ENCODE results near the gene NT5DC3.
"Not testable (repeated sequence)": the region's sequence is repeated elsewhere in the genome, so short reads cannot be mapped to it uniquely, and the experiment has no call there.

The NT5DC3 gene

DNA sequence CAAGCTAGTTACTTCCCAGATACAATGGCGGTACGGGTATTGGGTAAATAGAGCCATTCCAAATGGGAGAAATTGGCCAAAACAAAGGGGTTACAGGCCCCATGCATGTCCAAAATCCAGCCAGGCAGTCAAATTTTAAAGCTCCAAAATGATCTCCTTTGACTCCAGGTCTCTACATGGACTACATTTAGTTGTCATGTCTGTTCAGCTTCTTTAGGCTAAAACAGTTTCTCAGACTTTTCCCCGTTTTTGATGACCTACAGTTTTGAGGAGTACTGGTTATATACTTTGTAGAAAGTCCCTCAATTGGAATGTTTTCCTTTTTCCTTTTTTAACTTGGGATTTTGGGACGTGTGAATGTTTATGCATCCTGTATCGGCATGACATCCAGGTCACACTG lies 4.7 kb downstream of the NT5DC3 start:
- DNase-seq: no peak
- in situ Hi-C loops (cut with HindIII; ENCODE audit: low pct_ligation_motif_present, low pct_unique_long_range_greater_than_20kb, low sequenced_read_pairs): no loop called here

DNA sequence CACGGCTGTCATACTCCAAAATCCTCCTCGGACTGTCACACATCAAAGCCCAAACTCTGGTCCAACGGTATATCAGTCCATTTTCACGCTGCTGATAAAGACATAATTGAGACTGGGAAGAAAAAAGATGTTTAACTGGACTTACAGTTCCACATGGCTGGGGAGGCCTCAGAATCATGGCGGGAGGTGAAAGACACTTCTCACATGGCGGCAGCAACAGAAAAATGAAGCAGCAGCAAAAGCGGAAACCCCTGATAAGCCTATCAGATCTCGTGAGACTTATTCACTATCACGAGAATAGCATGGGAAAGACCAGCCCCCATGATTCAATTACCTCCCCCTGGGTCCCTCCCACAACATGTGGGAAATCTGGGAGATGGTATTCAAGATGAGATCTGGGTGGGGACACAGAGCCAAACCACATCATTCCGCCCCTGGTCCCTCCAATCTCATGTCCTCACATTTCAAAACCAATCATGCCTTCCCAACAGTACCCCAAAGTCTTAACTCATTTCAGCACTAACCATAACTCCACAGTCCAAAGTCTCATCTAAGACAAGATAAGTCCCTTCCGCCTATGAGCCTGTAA lies 5.2 kb downstream of the NT5DC3 start:
- in situ Hi-C loops (cut with HindIII; ENCODE audit: low pct_ligation_motif_present, low pct_unique_long_range_greater_than_20kb, low sequenced_read_pairs); DNase-seq: not testable (repeated sequence)

DNA sequence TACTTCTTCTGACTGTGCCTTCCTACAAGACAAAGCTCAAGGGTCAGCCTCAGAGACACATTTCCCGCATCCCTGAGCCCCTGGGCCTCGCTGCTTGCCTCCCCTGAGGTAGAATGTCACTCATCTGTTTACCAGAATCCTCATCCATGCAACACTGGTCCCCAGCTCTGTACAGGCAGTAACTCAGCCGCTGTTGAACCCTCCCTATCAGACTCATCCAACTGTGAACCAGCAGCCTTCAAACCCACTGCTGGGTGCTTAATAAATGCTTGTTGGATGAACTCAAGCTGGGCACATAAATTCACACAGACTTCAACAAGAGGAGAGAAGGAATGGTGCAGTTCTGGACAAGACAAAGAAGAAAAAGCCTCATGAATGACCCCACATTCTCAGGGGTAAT lies 6.1 kb downstream of the NT5DC3 start:
- in situ Hi-C loops (cut with HindIII; ENCODE audit: low pct_ligation_motif_present, low pct_unique_long_range_greater_than_20kb, low sequenced_read_pairs): no loop called here

DNA sequence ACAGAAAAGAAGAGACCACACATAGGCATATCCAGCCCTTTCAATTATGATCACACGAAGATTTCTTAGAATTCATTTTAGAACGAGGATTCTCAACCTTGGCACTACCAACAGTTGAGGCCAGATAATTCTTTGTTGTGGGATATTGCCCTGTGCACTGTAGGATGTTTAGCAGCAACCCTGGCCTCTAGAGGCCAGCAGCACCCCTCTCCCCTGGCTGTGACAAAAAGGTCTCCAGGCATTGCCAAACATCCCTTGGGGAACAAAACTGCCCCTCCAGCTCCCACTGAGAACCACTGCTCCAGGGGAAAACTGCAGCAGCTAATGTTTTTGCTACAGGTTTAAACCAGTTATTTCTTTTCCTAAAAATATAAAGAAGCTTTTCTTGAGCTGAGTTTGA lies 7.1 kb downstream of the NT5DC3 start:
- DNase-seq: no peak
- in situ Hi-C loops (cut with HindIII; ENCODE audit: low pct_ligation_motif_present, low pct_unique_long_range_greater_than_20kb, low sequenced_read_pairs): no loop called here

More for the DNA sequence above, 6.1 kb downstream of the NT5DC3 start:
- DNase-seq: no peak

DNA sequence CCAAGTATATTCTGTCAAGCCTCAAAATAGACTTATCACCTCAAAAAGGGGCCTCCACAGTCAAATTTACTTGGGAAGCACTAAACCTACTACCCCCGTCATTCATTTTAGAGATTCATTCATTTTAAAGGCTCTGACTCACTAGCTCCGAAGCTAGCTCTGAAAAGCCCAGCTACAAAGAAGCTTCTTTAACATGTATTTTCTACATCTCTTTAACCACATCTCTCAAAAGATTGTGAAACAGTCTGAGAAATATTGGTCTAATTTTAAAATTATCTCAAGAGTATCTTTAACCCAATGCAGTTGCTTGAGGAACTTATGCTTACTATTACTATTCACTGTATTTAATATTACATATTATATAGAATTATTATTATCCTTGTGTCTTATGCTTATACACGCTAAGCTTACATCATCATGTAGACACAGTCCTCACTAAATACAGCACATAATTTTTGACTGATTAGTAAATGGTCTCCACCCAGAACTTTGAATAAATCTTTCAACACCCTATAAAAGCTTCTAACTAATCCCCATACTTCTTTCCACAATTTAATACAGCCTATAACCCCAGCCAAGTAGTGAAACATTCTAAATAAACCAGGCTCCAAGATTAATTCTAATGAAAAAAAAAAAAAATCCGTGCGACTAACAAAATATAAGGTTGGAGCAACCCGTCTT lies 7.8 kb downstream of the NT5DC3 start:
- no peak for DNase-seq

DNA sequence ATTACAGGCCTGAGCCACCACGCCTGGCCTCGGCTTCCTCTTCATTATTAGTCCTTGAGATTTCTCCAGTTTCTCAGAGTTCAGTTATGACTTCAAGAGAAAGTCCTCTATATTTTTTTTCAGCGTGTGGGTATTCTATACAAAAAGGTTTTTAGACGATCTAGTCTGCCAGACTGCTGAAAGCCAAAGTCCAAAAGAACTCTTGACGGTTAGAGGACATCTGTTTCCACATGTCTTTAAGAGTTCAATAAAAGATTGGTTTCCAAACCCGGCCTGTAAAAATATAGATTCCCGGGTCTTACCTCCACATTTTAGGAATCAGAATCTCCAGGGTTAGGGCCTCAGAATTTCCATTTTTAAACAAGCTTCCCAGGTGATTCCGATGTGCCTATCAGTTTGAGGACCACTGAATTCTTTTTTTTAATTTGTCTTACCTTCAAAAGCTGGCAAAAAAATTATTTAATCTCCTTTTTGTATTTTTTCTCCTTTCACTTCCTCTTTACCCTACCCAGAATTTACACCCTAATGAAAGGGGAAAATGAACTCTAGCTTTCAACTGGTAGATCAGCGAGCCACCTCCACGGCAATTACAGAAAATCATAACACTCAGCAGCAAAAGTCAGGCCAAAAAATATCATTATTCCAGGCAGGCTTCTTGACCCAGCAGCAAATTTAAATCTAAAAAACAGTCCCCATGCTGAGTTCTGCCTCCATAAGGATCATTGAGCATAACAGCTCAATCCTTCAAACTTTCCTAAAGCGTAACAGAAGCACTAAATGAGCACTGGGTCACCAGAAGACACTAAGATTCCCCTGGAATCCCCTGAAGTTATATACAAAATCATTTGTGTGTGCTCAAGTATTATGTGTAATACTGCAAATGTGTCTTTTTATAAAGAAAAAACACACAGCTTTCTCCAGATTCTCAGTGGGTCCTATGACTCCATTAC lies 8.7 kb downstream of the NT5DC3 start:
- no peak for DNase-seq
- in situ Hi-C loops (cut with HindIII; ENCODE audit: low pct_ligation_motif_present, low pct_unique_long_range_greater_than_20kb, low sequenced_read_pairs): no loop called here

More for the DNA sequence above, 7.8 kb downstream of the NT5DC3 start:
- in situ Hi-C loops (cut with HindIII; ENCODE audit: low pct_ligation_motif_present, low pct_unique_long_range_greater_than_20kb, low sequenced_read_pairs): no loop called here

- no peak for DNase-seq
- in situ Hi-C loops (cut with HindIII; ENCODE audit: low pct_ligation_motif_present, low pct_unique_long_range_greater_than_20kb, low sequenced_read_pairs): no loop called here
Observed at GRCh38 chr12:103830730-103831320, 10.2 kb downstream of the NT5DC3 start.

DNA sequence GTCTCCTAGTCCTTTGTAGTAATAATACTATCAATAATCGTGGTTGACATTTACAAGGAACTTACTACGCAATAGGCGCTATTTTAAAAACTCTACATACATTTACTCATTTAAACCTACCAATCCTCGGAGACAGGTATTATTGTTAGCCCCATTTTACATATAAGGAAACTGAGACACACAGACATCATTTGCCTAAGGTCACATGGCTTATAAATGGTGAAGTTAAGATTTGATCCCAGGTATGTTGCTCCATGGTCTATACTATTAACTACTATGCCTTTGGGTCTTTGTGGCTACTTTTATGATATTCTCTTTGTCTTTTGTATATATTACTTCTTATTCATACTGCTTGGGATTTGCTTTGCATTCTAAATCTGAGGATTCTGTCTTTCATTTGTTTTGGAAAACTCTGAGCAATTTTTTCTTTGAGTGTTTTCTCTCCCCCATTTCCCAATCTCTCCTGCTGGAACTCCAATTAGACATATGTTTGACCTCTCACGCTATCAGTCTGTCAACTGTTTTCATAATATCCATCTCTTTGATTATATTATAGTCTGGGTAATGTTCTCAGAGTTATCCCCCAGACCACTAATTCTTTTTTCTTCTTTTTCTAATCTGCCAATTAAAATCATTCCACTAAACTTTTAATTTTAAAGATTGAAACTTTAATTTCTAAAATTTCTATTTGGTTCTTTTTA lies 10.9 kb downstream of the NT5DC3 start:
- in situ Hi-C loops (cut with HindIII; ENCODE audit: low pct_ligation_motif_present, low pct_unique_long_range_greater_than_20kb, low sequenced_read_pairs): no loop called here
- no peak for DNase-seq

DNA sequence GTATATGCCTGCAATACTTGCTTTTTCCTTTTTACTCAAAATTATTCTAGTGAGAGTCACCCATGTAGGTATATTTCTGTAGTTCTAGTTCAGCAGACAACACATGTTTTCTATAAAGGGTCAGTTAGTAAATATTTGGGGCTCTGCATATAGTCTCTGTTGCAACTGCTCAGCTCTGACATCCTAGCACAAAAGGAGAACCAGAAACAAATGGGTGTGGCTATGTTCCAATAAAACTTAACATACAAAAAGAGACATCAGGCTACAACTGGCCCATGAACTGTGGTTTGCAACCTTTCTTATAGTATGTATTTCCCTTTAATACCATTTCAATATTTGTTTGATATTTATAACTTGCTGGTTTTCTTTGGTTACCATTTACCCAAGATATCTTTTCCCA lies 11.9 kb downstream of the NT5DC3 start:
- in situ Hi-C loops (cut with HindIII; ENCODE audit: low pct_ligation_motif_present, low pct_unique_long_range_greater_than_20kb, low sequenced_read_pairs): no loop called here
- DNase-seq: no peak

- in situ Hi-C loops (cut with HindIII; ENCODE audit: low pct_ligation_motif_present, low pct_unique_long_range_greater_than_20kb, low sequenced_read_pairs): no loop called here
Observed at GRCh38 chr12:103827911-103828391, 13.1 kb downstream of the NT5DC3 start.

DNA sequence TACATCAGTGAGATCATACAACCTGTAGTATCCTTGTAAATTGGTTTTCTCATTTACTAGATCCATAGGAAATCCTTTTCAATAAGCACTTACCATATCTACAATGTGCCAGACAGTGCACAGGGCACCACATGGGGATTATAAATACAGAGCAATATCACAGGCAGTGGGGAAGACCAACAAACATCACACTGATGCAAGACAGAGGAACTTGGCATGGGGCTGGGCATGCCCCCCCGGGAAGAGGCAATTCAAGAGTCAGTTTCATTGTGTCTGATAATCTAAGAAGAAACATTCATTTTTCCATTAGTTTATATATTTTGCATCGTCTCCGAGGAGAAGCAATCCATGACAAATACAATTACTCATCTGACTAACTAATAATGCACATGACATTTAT lies 16.2 kb downstream of the NT5DC3 start:
- in situ Hi-C loops (cut with HindIII; ENCODE audit: low pct_ligation_motif_present, low pct_unique_long_range_greater_than_20kb, low sequenced_read_pairs): no loop called here
- DNase-seq: no peak

More at GRCh38 chr12:103827911-103828391, 13.1 kb downstream of the NT5DC3 start:
- no peak for DNase-seq

DNA sequence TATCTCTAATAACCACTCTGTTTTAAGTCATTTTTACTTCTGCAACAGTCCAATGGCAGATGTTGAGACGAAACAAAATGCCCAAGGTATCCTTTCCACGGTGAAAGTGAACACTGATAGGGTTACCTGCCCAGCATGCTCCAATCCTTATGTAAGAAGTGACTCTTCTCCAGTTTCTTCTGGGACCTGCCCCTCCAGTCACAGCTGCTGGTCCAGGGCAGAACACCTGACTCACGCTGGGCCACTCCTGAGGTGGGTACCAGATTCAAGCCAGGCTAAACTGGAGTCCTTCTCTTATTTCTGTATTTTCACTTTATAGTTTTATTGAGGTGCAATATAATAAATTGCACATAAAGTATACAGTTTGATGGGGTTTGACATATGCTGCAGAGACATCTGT lies 16.7 kb downstream of the NT5DC3 start:
- DNase-seq: no peak
- in situ Hi-C loops (cut with HindIII; ENCODE audit: low pct_ligation_motif_present, low pct_unique_long_range_greater_than_20kb, low sequenced_read_pairs): no loop called here

DNA sequence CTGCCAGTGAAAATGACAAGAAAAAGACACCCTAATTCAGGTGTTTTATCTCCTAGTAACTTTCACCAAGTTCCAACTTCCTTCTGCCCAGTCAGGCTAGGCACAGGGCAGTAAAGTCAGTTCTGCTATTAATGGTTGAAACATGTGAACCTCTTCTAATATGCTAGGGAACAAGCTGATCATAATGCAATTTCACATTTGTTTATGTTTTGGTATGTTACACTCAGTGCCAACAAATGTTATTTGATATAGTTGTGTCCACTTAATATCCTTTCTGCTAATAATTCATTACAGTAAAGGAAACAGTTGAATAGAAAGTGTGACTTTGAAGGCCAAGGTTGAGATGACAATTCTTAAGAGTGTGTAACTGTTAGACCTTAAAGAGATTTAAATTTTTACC lies 17.2 kb downstream of the NT5DC3 start:
- DNase-seq: no peak
- in situ Hi-C loops (cut with HindIII; ENCODE audit: low pct_ligation_motif_present, low pct_unique_long_range_greater_than_20kb, low sequenced_read_pairs): no loop called here

GRCh38 chr12:103821773-103822172 lies 19.3 kb downstream of the NT5DC3 start:
- in situ Hi-C loops (cut with HindIII; ENCODE audit: low pct_ligation_motif_present, low pct_unique_long_range_greater_than_20kb, low sequenced_read_pairs): no loop called here
- DNase-seq: no peak

DNA sequence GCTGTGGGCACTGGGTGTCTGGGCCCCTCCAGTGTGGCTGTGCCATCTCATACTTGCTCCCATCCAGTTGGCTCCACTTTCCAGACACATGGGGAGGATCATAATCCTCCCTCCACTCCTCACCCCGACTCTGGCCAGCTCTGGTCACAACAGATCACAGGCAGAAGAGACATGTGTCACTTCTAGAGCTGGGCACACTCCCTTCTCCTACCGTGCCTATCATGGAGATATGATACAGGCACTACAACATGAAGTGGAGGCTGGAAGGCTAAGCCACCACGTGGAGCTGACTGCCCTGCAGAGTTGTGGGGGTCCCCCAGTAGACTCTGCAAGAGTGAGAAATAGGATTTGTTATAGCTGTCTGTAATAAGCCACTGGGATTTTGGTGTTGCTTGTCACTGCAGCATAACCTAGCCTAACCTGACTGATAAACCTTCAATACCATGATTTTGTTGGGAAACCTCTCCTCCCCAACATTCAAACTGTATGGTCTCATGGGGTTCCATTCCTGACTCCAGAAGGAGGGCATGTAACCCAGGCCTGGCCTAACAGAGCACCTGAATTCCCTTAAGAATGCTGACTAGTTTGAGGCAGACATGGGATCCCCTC lies 20.0 kb downstream of the NT5DC3 start:
- DNase-seq: no peak
- in situ Hi-C loops (cut with HindIII; ENCODE audit: low pct_ligation_motif_present, low pct_unique_long_range_greater_than_20kb, low sequenced_read_pairs): no loop called here

DNA sequence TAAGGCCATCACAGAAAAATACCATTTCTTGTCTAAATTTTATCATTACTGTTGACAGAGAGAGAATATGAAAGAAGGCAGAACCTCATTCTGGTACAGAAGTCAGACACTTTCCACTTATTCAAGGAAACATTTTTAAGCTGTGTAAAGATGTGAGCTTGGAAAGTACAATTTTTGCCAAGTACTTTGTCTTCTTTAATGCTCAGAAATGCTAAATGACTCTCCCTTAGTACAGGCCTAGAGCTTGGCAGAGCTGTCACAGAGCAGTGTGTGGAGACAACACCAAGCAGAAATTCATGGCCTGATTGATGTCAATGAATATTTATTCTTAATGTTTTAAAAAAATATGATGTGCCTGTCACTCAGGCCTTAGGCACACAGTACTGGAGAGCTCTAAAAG lies 20.7 kb downstream of the NT5DC3 start:
- DNase-seq: no peak
- in situ Hi-C loops (cut with HindIII; ENCODE audit: low pct_ligation_motif_present, low pct_unique_long_range_greater_than_20kb, low sequenced_read_pairs): no loop called here

- in situ Hi-C loops (cut with HindIII; ENCODE audit: low pct_ligation_motif_present, low pct_unique_long_range_greater_than_20kb, low sequenced_read_pairs): no loop called here
- DNase-seq: no peak
Observed at GRCh38 chr12:103819892-103820291, 21.1 kb downstream of the NT5DC3 start.

- DNase-seq: no peak
- in situ Hi-C loops (cut with HindIII; ENCODE audit: low pct_ligation_motif_present, low pct_unique_long_range_greater_than_20kb, low sequenced_read_pairs): no loop called here
Observed at GRCh38 chr12:103819312-103819711, 21.7 kb downstream of the NT5DC3 start.

All from ACHN (cell line).